HG03097 (cell line): ENCODE data around the gene TAS2R16.

Source experiments
- ATAC-seq: cut with Tn5 transposase; IDR thresholded peaks from one replicate; pipeline ENCODE4 v1.9.1; 2021; ENCODE audit not compliant: unreplicated experiment, low FRiP score

The TAS2R16 gene, protein sequence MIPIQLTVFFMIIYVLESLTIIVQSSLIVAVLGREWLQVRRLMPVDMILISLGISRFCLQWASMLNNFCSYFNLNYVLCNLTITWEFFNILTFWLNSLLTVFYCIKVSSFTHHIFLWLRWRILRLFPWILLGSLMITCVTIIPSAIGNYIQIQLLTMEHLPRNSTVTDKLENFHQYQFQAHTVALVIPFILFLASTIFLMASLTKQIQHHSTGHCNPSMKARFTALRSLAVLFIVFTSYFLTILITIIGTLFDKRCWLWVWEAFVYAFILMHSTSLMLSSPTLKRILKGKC

DNA sequence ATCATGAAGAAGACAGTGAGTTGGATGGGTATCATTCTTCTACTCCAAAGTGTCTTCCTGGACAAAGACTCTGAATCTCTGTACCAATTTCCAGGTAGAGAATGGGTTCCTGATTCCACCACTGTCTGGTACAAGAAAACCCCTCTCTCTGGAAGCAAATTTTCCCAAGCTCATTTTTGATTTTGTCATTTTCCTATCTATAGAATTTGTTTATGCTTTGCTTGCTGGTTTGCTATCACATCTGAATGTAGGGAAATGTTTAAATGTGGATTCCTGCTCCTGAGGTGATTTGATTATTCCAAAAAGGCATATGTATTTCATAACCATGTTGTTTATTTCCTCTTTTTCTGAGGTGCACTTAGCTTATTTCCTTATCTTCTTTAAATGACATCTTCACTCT, at the start of gene TAS2R16:
TSS of gene TAS2R16 (minus strand) at position 101 of the 400 bp plus-strand sequence. CDS start at position 35, 66 bp downstream.
- no peak for ATAC-seq

DNA sequence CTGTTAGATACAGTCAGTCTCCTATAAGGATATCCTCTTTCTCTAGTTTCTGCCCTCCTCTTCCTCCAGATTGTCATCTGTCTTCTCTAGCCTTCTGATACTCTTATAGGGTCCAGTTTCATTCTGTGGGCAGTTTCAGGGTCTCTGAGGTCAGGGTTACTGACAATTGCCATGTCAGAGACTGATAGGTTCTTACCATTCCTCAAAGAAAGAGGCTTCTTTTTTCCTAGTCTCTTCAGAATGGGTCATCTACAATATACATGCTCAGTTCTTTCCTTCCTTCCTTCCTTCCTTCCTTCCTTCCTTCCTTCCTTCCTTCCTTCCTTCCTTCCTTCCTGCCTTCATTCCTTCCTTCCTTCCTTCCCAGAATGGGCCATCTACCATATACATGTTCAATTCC, 48.1 kb upstream of the TAS2R16 start:
- no peak for ATAC-seq

DNA sequence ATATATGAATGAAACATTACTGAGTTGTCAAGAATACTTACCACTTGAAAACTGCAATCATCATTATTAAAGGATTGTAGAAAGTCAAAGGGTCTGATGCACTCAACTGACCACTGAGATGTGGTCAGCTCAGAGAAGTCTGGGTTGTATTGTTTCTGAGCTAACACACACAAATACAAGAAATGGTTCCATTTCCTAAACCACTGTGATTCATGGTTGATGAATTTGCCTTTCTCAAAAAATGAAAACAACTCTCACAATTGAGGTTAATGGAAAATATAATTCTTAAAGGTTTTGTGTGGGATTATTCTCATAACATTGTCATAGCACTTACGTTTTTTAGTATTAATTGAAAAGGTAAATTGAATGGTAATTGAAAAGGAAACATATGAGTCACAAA, 45.6 kb upstream of the TAS2R16 start:
- ATAC-seq: no peak

DNA sequence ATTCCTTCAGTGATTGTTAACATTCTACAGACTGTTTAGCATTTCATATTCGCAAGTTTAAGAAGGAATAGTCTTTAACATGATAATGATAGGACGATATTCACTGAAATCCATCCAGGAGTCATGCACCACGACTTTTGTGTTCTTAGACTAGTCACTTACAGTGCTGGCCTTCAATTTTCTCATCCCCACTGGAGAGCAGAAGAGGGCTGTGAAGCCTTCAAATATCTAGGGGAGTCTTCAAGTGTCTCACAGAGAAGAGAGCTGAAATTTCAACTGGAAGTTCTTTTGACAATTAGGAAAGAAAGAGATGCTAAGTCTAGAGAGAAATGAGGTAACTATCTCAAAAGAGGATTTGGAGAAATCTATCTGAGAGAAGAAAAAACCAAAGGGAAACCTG, 43.8 kb upstream of the TAS2R16 start:
- no peak for ATAC-seq

DNA sequence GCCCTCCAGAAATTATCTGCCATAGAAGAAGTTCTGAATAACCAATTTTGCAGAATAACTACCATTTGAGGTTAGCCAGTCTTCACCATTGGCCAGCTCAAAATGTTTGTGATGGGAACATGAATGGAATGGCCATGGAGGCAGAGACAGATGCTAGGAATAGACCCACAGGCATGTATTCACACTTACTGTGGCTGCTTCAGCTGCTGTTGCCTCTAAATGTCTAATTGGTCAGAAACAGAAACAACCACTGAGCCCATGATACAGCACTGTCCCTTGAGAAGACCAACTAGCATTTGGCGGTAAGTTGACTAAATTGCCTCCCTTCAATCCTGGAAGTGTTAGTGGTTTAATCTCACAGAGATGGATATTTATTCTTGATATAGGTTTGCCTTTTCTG, 38.6 kb upstream of the TAS2R16 start:
- no peak for ATAC-seq

DNA sequence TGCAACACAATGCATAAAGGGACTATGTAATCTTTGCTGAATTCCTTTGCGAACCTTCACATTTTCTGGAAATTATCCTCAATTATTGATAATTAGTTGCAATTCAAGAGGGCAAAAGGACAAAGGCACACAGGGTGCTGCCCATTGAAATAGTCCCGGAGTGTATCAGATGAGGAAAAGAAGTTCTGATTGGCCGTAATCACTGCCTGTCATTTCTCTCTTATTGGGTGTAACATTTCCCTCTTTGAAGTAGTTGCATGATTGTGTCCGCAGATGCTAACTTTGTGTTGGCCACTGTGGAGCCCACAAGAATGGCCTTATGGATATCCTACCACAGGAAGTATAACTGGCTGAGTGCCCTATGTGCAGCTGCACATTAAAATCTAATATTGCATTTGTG, 35.1 kb upstream of the TAS2R16 start:
- ATAC-seq: no peak

DNA sequence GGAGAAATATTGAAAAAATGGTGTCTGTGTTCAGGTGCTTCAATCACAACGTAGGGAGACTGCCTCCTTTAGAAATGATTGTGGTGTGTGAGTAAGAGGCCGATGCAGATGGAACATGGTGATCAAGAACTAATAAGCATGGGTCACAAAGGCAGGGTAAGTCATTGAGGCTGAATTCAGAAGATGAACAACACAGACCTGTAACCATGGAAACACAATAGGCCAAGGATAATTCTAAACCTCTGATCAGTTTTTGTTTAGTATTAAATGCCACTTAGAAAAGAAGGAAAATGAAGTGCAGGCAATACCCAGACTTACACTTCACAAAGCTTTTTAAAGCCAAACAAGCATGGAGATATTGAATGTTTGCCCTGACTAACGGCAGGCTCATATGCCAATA, 32.8 kb upstream of the TAS2R16 start:
- no peak for ATAC-seq

DNA sequence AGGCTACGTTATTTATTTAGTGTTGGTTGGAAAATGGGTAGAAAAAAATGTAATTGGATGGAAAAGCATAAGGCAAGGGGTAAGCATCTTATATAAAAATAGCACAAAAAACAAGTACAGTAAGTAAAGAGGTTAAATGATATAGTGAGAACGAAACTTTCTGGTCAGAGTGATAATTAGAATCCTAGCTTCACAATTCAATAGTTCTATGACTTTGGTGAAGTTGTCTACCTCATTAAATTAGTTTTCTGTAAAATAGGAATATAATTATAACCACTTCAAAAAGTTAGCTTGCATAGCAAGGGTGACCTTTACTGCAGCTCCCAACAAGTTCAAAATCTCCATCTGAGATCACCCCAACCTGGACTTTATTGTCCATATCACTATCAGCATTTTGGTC, 30.8 kb upstream of the TAS2R16 start:
- no peak for ATAC-seq

DNA sequence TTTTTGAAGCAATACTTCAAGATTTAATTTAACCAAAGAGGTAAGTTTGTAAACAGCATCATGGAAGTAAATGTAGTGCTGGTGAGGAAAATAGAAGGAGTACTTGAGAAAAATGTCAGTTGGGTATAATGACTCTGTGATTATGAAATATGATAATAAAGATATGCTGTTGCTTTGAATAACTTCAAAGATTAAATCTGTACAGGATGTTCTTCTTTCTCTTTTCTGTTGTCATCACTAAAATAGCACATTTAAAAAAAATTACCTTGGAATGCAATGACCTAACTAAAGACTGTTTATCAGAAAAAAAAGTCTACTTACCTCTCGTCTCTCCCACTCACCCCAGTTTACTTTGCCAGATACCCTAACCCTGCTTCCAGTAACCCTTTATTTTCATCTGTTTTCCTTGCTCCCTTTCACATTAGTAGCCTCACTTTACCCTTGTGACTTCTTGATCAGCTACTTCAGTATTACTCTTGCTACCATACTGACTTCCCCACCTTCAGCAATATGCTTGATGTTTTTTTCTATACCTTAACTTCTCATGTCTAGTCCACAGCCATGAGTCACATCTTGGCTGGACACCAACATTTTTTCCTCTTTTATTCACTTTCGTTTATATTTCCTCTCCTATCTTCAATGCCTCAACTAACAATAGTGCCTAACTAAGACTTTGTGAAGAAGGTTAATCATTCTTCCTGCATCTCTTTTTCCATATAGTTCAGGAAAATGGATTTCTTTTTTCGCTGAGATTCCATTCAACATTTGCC, 29.7 kb upstream of the TAS2R16 start:
- ATAC-seq: no peak

DNA sequence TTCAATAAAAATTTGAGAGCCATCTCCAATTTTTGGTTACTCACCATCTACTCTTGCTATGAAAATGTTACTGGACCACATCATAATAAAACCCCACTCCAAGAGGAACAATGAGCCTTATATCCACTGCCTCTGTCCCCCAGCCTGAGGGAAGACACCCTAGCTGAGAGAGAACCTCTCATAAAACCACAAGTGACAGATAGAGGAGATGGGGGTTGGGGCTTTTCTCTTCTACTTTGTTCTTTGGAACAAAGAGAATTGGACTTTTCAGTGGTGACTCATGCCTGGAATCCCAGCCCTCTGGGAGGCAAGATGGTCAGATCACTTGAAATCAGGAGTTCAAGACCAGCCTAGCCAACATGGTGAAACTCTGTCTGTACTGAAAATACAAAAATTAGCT, 27.6 kb upstream of the TAS2R16 start:
- no peak for ATAC-seq

DNA sequence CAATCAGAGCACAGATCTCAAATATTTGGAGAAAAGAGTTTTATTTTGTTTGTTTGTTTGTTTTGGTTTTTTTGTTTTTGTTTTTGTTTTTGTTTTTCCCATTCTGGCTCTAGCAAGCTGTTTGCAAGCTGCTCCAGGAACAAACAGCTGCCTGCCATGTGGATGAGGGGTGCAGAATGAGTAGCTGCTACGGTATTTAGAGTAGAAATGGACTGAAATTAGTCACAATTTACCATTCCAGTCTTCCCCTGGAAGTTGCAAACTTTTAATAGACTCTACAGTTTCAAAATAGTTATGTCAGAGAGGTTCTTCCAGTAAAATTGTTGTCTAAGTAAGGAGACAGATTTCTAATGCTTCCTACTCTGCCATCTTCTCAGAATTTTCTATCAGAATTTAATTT, 27.1 kb upstream of the TAS2R16 start:
- no peak for ATAC-seq

DNA sequence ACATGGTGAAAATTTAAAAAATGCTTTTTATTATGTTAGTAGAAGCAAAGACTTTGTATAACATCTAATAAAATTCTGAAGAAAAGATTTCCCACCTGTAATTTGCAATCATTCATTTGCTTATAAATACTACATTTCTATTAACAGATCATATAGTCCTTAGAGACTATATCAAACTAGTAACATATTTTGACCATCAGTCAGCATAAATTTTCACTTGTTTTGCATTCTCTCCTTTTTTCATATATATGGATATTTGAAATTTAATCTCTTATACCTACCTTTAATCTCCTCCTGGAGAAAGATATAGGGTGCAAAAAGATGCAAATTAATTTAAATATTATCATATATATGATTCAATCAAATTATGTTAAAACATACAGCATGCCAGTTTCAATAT, 16.9 kb upstream of the TAS2R16 start:
- ATAC-seq: no peak

DNA sequence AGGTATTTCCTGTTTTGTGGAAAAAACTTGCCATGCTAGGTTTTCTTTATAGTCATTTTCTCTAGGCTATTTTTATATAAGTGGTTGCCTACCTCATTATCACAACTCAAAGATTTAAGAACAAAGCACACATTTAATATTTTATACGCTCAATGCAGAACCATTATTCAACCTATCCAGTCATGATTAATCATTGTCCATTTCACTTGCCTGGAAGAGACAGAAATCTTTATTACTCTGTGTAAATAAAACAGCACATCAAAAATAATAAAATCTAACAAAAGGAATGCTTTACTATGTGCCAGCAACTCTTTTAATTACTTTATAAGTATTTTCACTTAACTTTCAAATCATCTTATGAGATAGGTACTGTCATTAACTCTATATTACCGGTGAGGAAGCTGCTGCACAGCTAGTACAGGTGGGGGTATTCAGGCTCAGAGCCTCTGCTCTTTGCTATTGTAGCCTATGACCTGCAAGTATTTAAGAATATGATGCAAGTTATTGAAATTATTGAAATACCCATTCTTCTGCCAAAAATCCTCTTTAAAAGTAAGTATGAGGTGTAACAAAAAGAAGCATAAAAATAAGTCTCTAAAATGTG, 16.4 kb upstream of the TAS2R16 start:
- ATAC-seq: no peak

DNA sequence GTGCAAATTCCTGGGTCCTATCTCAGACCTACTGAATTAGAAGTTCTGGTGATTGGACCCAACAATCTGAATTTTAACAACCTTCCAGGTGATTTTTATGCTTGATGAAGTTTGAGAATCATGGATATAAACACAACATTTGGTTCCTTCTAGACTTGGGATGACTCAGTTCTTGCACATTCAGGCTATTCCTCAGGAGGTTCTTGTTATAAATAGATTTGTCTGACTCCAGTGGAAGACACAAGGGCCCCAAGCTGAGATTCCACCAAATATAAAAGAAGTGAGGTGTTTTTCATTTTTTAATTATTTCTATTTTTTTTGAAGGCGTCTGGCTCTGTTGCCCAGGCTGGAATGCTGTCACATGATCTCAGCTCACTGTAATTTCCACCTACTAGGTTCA, 9.4 kb upstream of the TAS2R16 start:
- ATAC-seq: no peak

DNA sequence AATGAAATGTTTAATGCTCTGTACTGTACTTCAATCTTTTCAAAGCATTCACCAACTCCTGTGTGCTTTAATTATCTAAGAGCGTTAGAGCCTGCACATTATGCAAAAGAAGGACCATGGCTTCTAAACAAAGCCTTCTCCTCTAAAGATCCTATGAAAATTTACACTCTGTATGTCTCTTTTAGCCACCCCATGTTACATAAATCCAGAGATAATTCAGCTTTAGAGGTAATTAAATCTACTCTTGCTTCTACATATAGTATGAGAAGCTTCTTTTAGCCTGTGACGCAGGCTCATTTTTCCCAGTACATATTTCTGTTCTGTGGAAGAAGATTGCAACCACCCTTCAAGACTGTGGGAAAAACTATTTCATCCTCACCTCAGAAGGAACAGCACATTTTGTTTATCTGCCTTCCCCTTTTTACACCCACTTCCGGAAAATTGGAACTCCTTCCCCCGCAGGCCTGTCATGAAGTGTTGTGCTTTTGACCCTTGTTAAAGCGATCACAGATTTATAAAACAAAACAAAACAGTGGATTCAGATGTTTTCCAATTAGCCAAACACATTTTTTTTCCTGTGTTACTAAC, 8.1 kb upstream of the TAS2R16 start:
- no peak for ATAC-seq

DNA sequence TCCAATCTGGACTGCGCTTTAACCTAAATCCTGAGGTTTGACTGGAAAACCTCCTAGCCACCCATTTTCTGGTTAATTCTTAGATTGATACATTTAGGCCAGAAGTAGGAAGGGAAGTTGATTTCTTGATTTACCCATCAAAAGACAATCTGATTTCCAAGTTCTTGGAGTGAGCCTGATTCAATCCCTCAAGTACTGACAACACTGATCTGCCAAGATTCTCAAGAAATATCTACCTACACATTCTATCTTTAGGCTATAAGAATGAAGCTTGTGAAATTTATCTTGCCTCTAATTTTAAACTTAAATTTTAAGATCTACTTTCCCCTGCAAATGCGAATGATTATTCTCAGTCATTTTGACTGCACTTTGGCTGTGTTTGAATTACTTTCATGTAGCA, 5.9 kb downstream of the TAS2R16 start:
- no peak for ATAC-seq

DNA sequence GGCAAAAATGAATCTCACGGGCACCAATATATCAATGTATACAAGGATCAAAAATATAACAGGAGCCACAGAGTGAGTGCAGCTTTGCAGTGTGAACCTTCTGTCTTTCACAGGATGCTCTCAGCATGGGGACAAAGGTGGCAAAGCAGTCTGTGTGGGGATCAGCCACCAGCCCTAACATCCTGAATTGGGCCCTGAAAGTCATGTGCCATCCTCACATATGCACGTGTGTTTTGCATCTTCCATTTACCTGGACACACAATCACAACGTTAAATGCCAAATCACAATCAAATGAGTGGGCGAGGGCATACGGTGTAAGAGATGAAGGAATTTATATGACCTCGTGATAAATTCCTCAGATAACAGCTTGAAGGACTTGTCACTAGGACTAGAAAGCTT, 6.5 kb downstream of the TAS2R16 start:
- no peak for ATAC-seq

DNA sequence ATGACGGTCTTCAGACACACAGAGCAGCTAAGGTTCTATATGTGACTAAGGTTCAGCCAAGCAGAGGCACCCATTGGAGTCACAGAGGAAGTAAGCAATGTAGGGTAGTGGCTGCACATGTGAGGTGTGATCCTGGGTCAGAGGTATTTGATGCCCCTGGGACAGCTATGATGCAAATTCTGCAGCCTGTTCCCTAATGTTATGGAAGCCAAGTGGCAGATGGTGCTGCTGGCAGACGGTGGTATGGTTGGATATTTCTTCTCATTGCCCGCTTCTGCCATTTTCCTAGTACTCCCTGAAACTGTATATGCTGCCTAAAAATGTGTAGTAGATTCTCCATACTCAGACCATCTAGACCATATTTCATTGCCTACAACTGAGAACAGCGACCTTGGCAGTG, 7.2 kb downstream of the TAS2R16 start:
- no peak for ATAC-seq

DNA sequence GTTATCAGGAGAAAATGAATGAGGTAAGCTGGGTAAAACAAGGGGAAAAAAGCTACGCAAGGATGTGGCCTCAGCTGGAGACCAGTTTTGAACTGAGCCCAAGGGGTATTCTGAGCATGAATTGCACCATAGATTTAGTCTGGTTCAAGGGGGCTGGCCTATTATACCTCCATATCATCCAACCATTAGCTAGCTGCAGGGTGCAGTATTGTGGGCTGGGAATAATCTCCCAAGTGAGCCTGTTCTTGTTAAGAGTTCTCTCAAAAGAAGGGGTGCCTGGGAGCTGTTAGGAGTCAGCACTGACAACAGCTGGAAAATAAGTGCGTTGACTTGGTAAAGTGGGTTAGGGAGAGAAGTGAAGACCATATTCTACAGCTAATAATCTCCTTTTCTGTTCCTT, 8.0 kb downstream of the TAS2R16 start:
- ATAC-seq: no peak

DNA sequence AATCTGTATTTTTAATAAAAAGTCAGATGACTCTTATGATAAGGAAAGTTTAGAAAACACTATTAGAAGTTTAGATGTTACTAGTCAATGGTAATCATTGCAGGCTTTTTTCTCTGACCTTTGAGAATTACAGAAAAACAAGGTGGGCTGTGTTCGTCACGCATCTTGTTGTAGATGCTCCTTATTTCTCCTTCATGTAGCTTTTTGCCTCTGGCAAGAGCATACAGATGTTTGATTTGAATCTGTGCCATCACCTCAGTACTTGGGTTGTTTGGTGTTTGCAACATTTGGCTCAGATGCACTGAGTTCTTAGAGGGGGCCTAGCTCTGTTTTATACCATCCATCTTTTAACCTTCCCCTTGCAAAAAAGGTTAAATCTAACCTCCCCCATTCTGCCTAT, 11.5 kb downstream of the TAS2R16 start:
- no peak for ATAC-seq

DNA sequence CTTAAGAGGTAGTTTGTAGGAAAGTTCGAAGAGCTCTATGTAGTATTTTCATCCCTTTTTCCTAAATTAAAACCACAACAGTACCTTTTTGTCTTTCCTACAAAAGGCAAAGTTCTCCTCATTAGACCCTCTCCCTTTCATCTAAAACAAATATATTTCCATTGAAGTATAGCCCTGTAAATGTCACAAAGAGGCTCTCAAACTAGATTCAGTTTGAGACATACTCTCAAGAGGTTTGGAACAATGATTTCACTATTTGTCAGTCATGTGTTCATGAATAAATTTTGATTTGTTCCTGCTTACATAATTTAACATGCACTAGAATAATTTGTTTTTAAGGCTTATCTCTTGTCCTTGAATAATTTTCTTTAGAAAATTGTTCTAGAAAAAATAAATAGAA, 12.2 kb downstream of the TAS2R16 start:
- no peak for ATAC-seq

DNA sequence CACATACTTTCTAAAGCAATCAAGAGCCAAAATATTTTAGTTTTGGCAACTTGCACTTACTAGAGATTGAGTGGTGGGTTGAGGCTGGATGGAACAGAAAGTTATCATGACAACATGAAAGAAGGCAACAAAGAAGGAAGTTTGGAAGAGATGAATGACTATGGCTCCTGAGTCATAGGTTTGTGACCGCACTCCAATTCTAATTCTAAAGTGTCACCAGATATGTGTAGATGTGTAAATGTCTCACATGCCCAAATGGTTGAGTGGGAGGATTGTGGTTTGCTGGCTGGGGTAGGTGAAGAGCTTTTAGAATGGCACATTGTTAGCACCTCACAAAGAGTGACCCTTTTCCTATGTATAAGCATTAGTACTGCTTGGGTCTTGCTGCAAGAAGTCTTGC, 20.2 kb downstream of the TAS2R16 start:
- no peak for ATAC-seq
